ENCODE measurements around the gene ZNHIT3. TPM values are rescaled to one million over a fixed set of nuclear protein-coding genes. Genes with fewer than 3 reads are reported as not detected.

The ZNHIT3 gene
- total and polyA plus RNA-seq, 2 of the 4 experiments (the other 2 are of a cell fraction), result 27.8 to 52.3 TPM

DNA sequence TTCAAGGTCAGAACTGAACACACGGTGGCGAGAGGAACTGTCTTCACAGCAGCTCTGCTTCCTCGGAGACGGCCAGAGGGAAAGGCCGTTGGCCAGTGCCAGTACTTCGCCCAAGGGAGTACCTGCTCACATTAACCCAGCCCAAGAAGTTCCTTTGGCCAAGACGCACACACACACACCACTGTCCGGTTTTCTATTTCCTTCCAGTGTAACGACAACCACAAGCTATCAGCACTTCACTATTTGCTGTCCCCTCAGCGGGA lies 57.5 kb downstream of the ZNHIT3 start:
- peak; percentile 1 for ATAC-seq (ENCODE audit: low read depth)

More for the DNA sequence above, 57.5 kb downstream of the ZNHIT3 start:
- dilution Hi-C loops (cut with HindIII; ENCODE audit: low sequenced_read_pairs, unreplicated experiment), result no loop called here
- Histone ChIP-seq H4K91ac (ENCODE audit: insufficient read depth, low read depth, low read length) (peak overlapping the region; percentile 89), H3K18ac (ENCODE audit: low read depth, low read length) (no peak overlapping the region; the same call in 1 of the 2 replicates), H3K79me1 (ENCODE audit: low read depth in 1 of 2, low read length in 2 of 2) (peaks cover 16 to 31% of the 10 kb centered on the region in 2 experiments; a peak in 3 of 4 replicates), H4K20me1 (ENCODE audit: insufficient read depth, low read length) (peaks cover 35% of the 10 kb centered on the region), H3K4me2 (ENCODE audit: low read depth, low read length) (peak overlapping the region; percentile 65), H2AK5ac (ENCODE audit: low read depth, low read length) (peak overlapping the region; percentile 58), H4K8ac (ENCODE audit: low read depth in 2 of 2, low read length in 2 of 2) (peak overlapping the region; percentile 77 to 92), H2AK9ac (replicated peaks; ENCODE audit: low read depth, low read length, poor library complexity) (peak overlapping the region; percentile 97), H2BK15ac (ENCODE audit: low read depth, low read length) (no peak overlapping the region), H3K9me1 (ENCODE audit: insufficient read depth, low read length) (no peaks in the 10 kb centered on the region), H3K27ac (ENCODE audit: insufficient read depth, low read length) (peak overlapping the region; percentile 91), H3K36me3 (ENCODE audit: control insufficient read depth, insufficient read depth, low read length) (peaks cover 2% of the 10 kb centered on the region; the same call in 1 of the 2 replicates), H4K5ac (ENCODE audit: low read depth, low read length) (peak overlapping the region; percentile 35), H3K4me3 (ENCODE audit: insufficient read depth, low read depth, low read length) (peak overlapping the region; percentile 97), H3K9me3 (ENCODE audit: control insufficient read depth, insufficient read depth, low read length) (no peaks in the 10 kb centered on the region), H3K14ac (replicated peaks; ENCODE audit: low read depth, low read length) (peak overlapping the region; percentile 96), H2BK120ac (ENCODE audit: low read depth, low read length) (peak overlapping the region; percentile 35; the same call in 1 of the 2 replicates), H3K23ac (ENCODE audit: low read depth, low read length) (peak overlapping the region; percentile 95), H2BK20ac (ENCODE audit: low read depth, low read length) (no peak overlapping the region), H2BK5ac (ENCODE audit: low read depth, low read length, poor library complexity, severe bottlenecking) (peak overlapping the region; percentile 88), H3K56ac (ENCODE audit: extremely low read depth, insufficient read depth, low read length) (peak overlapping the region; percentile 85), H3K27me3 (ENCODE audit: control insufficient read depth, insufficient read depth, low read length) (no peaks in the 10 kb centered on the region), H3K4ac (ENCODE audit: low read depth, low read length) (peak overlapping the region; percentile 93), H2AFZ (replicated peaks; ENCODE audit: low read length, poor library complexity) (peak overlapping the region; percentile 97), H3K9ac (ENCODE audit: low read depth, low read length) (peak overlapping the region; percentile 86), H3K4me1 (ENCODE audit: control insufficient read depth, insufficient read depth, low read length) (no peaks in the 10 kb centered on the region; the same call in 1 of the 2 replicates)
- ChIA-PET CTCF (interaction anchor here (0.6 kb wide), 1 partner anchor 1287 kb away, joined by 8 read pairs; no protein-coding TSS in a partner anchor), POLR2A (ENCODE audit: unreplicated experiment) (no interaction called here)
- WGBS, 2 experiments (ENCODE audit: extremely low coverage in 2 of 2, insufficient read length in 1 of 2), result 0% methylated on average over 6 of the region's 10 CpGs; no CpG with 5 or more reads in 1 of the 2 experiments
- peak; percentile 55 for DNase-seq
- in situ Hi-C loops (cut with MboI; ENCODE audit: low sequenced_read_pairs), result no loop called here
- TF ChIP-seq, protein P1, sequence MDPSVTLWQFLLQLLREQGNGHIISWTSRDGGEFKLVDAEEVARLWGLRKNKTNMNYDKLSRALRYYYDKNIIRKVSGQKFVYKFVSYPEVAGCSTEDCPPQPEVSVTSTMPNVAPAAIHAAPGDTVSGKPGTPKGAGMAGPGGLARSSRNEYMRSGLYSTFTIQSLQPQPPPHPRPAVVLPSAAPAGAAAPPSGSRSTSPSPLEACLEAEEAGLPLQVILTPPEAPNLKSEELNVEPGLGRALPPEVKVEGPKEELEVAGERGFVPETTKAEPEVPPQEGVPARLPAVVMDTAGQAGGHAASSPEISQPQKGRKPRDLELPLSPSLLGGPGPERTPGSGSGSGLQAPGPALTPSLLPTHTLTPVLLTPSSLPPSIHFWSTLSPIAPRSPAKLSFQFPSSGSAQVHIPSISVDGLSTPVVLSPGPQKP (IDR thresholded peaks at IDR 0.05; ENCODE audit: borderline replicate concordance, low read depth, low read length), result no peak
- TF ChIP-seq RCOR1 (IDR thresholded peaks at IDR 0.05; ENCODE audit: insufficient replicate concordance, low read length), result no peak
- no peak for TF ChIP-seq RFX5 (IDR thresholded peaks at IDR 0.05; ENCODE audit: low read depth, low read length)
- TF ChIP-seq RAD21 (IDR thresholded peaks at IDR 0.05; ENCODE audit: low read length), result no peak
- TF ChIP-seq, protein P2, sequence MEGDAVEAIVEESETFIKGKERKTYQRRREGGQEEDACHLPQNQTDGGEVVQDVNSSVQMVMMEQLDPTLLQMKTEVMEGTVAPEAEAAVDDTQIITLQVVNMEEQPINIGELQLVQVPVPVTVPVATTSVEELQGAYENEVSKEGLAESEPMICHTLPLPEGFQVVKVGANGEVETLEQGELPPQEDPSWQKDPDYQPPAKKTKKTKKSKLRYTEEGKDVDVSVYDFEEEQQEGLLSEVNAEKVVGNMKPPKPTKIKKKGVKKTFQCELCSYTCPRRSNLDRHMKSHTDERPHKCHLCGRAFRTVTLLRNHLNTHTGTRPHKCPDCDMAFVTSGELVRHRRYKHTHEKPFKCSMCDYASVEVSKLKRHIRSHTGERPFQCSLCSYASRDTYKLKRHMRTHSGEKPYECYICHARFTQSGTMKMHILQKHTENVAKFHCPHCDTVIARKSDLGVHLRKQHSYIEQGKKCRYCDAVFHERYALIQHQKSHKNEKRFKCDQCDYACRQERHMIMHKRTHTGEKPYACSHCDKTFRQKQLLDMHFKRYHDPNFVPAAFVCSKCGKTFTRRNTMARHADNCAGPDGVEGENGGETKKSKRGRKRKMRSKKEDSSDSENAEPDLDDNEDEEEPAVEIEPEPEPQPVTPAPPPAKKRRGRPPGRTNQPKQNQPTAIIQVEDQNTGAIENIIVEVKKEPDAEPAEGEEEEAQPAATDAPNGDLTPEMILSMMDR (conservative IDR thresholded peaks at IDR 0.05; ENCODE audit: low read depth, low read length), result peak; percentile 20; the same call in 1 of the 2 replicates
- no peak for TF ChIP-seq FOS (IDR thresholded peaks at IDR 0.05; ENCODE audit: low read depth, low read length)
- TF ChIP-seq CEBPB (IDR thresholded peaks at IDR 0.05; ENCODE audit: low read depth, low read length), result no peak
- TF ChIP-seq MAFK (IDR thresholded peaks at IDR 0.05; ENCODE audit: low read depth, low read length), result no peak
- no TSS peak for BruUV-seq (replicated peaks)
- intact Hi-C loops (cut with micrococcal nuclease), result loop anchor here (1.0 kb wide), 1 partner anchor 9 kb away; no protein-coding TSS in a partner anchor

Measured in IMR-90 (cell line).